Measurements from ENCODE around the gene GMDS. TPM values are rescaled to one million over a fixed set of nuclear protein-coding genes. Genes with fewer than 3 reads are reported as not detected.

GMDS gene
- total RNA-seq, 2 donors from 2014 or later = 25.4 to 29.5 TPM

- 89 to 93% methylated on average over 2 of the region's 2 CpGs for WGBS, 2 experiments (ENCODE audit: insufficient coverage in 1 of 2, insufficient read length in 1 of 2)
- no peak overlapping the region for H3K27ac Mint-ChIP-seq
- Histone ChIP-seq H3K27ac (ENCODE audit: low read depth, low read length) (no peak overlapping the region), H3K4me1 (ENCODE audit: control insufficient read depth, insufficient read depth, low read length) (no peaks in the 10 kb centered on the region), H3K27me3 (ENCODE audit: control insufficient read depth, insufficient read depth, low read length, poor library complexity, severe bottlenecking) (no peaks in the 10 kb centered on the region), H3K4me3 (ENCODE audit: low read length) (no peak overlapping the region), H3K9me3 (ENCODE audit: control insufficient read depth, low read length) (no peaks in the 10 kb centered on the region), H3K9ac (ENCODE audit: extremely low read depth, low read length, poor library complexity, severe bottlenecking) (no peak overlapping the region), H3K36me3 (ENCODE audit: control insufficient read depth, insufficient read depth, low read length) (no peaks in the 10 kb centered on the region)
- no peaks in the 10 kb centered on the region for H3K9me3 Mint-ChIP-seq
- TF ChIP-seq CTCF (conservative IDR thresholded peaks at IDR 0.05) = no peak
- no peaks in the 10 kb centered on the region for H3K36me3 Mint-ChIP-seq (ENCODE audit: low read depth)
- DNase-seq = no peak
- H3K4me1 Mint-ChIP-seq = no peaks in the 10 kb centered on the region
- H3K27me3 Mint-ChIP-seq (ENCODE audit: insufficient read depth) = no peaks in the 10 kb centered on the region
- H3K4me3 Mint-ChIP-seq = no peak overlapping the region
These were observed 391.1 kb downstream of the GMDS start for GRCh38 chr6:1854296-1854695.

DNA sequence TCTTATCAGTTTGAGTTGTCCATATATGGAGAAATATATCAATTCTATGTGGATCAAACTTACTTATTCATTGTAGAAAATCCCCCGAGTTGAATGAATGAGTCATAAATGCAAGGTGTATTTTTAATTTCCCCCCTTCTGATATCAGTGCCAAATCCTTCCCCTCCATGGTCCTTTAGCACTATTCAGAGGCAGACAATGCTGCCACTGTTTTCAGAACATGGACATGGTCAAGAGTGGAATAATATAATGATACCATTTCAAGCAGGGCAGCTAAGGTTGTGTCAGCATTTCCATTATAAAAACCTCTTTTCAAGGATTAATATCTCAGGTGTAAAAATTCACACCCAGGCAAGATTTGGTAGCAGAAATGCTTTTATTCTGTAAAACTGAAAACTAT lies 391.6 kb downstream of the GMDS start:
- H3K4me3 ChIP-seq (ENCODE audit: low read length) = no peak overlapping the region
- H3K9ac ChIP-seq (ENCODE audit: extremely low read depth, low read length, poor library complexity, severe bottlenecking) = no peak overlapping the region
- no peaks in the 10 kb centered on the region for H3K27me3 ChIP-seq (ENCODE audit: control insufficient read depth, insufficient read depth, low read length, poor library complexity, severe bottlenecking)
- Mint-ChIP-seq H3K36me3 (ENCODE audit: low read depth) (no peaks in the 10 kb centered on the region), H3K9me3 (no peaks in the 10 kb centered on the region), H3K4me3 (no peak overlapping the region), H3K27ac (no peak overlapping the region), H3K27me3 (ENCODE audit: insufficient read depth) (no peaks in the 10 kb centered on the region), H3K4me1 (no peaks in the 10 kb centered on the region)
- H3K27ac ChIP-seq (ENCODE audit: low read depth, low read length) = no peak overlapping the region
- DNase-seq = no peak
- WGBS, 2 experiments (ENCODE audit: insufficient coverage in 1 of 2, insufficient read length in 1 of 2) = no CpG with 5 or more reads among the region's 1 CpG
- TF ChIP-seq CTCF (conservative IDR thresholded peaks at IDR 0.05) = no peak
- H3K9me3 ChIP-seq (ENCODE audit: control insufficient read depth, low read length) = no peaks in the 10 kb centered on the region
- H3K36me3 ChIP-seq (ENCODE audit: control insufficient read depth, insufficient read depth, low read length) = no peaks in the 10 kb centered on the region
- H3K4me1 ChIP-seq (ENCODE audit: control insufficient read depth, insufficient read depth, low read length) = no peaks in the 10 kb centered on the region

GRCh38 chr6:1851681-1852456 lies 393.5 kb downstream of the GMDS start:
- no peaks in the 10 kb centered on the region for H3K4me1 ChIP-seq (ENCODE audit: control insufficient read depth, insufficient read depth, low read length)
- H3K27me3 ChIP-seq (ENCODE audit: control insufficient read depth, insufficient read depth, low read length, poor library complexity, severe bottlenecking) = no peaks in the 10 kb centered on the region
- no peak for TF ChIP-seq CTCF (conservative IDR thresholded peaks at IDR 0.05)
- WGBS, 2 experiments (ENCODE audit: insufficient coverage in 1 of 2, insufficient read length in 1 of 2) = 92 to 98% methylated on average over 7 to 13 of the region's 13 CpGs
- H3K36me3 Mint-ChIP-seq (ENCODE audit: low read depth) = no peaks in the 10 kb centered on the region
- H3K9ac ChIP-seq (ENCODE audit: extremely low read depth, low read length, poor library complexity, severe bottlenecking) = no peak overlapping the region
- no peak overlapping the region for H3K4me3 Mint-ChIP-seq
- no peak overlapping the region for H3K4me3 ChIP-seq (ENCODE audit: low read length)
- H3K36me3 ChIP-seq (ENCODE audit: control insufficient read depth, insufficient read depth, low read length) = no peaks in the 10 kb centered on the region
- H3K9me3 ChIP-seq (ENCODE audit: control insufficient read depth, low read length) = no peaks in the 10 kb centered on the region
- no peak overlapping the region for H3K27ac Mint-ChIP-seq
- DNase-seq = no peak
- H3K27ac ChIP-seq (ENCODE audit: low read depth, low read length) = no peak overlapping the region
- peaks cover 3% of the 10 kb centered on the region for H3K9me3 Mint-ChIP-seq
- H3K4me1 Mint-ChIP-seq = no peaks in the 10 kb centered on the region
- no peaks in the 10 kb centered on the region for H3K27me3 Mint-ChIP-seq (ENCODE audit: insufficient read depth)

Data from endodermal cell (in vitro differentiated cells).